ENCODE data around the gene TOP2B.

The TOP2B gene

GRCh38 chr3:25555695-25556437, 108.8 kb downstream of the TOP2B start:
- DNase-seq = no peak

- no peak for DNase-seq
Measured at GRCh38 chr3:25554376-25554775, 110.3 kb downstream of the TOP2B start.

- no peak for DNase-seq
Measured at GRCh38 chr3:25552251-25552650, 112.5 kb downstream of the TOP2B start.

- no peak for DNase-seq
Measured at GRCh38 chr3:25548836-25549235, 115.9 kb downstream of the TOP2B start.

GRCh38 chr3:25547943-25548674, 116.6 kb downstream of the TOP2B start:
- DNase-seq = no peak
